MM.1S (cell line): ENCODE data around the gene SLC25A25.

Source experiments
- CTCF ChIP-seq: fragments of 300-600 bp; sonication (generic); IDR thresholded peaks from 2 replicates; pipeline ENCODE4 v1.5.1; 2016; ENCODE audit warnings: antibody characterized with exemption, low read length, mixed read lengths
- EZH2 ChIP-seq: fragments of 300-600 bp; sonication (generic); optimal IDR thresholded peaks from 2 replicates; pipeline ENCODE3; 2017; ENCODE audit warnings: low read depth, mild to moderate bottlenecking, antibody characterized with exemption, low read length, mixed read lengths
- EZH2phosphoT487 ChIP-seq: fragments of 300-600 bp; sonication (generic); IDR thresholded peaks from 2 replicates; pipeline ENCODE4 v1.6.1; 2018; ENCODE audit warnings: antibody characterized with exemption, low read length

DNA sequence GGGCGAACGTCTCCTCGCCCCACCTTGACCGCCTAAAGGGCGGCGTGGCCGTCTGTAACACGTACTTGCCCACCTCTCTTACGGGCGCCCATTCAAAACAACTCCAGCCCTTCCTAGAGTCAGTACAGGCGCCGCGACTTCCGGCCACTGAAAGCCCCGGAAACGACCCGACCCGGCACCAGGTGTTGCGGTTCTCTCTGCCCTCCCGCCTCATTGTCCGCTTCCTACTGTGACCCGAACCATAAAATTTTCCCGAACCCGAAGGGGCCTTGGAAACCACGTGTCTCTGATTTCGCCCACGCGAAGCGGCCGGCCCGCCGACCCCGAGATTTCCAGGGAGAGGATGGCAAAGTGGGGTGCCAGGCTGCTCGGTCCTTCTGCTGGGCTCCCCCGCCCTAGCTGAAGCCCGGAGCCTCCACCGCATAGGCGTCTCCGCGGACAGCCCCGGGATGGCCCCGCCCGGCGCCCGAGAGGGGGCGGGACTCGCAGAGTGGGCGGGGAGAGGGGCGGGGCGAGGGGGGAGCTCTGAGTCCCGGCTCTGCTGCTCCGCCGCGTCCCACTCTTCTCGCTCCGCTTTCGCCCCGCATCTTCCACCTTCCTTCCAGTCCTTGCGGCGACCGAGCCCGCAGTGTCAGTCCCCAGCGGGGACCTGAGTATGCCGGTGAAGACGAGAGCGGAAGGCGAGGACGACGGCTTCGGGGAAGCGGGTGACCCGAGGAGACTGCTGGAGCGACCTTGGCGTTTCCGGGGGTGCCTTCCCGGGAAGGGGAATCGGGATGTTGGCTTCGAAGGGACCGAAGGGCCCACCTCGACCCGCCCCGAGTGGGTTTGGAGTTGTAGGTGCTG is 60.2 kb downstream of the SLC25A25 start:
- TF ChIP-seq CTCF: no peak
- no peak for TF ChIP-seq EZH2phosphoT487
- TF ChIP-seq EZH2: no peak
